ENCODE results near the gene ORC5. TPM values are rescaled to one million over a fixed set of nuclear protein-coding genes. Genes with fewer than 3 reads are reported as not detected.

The ORC5 gene
- total RNA-seq, 1 experiment from 2014 or later = 50.8 TPM

DNA sequence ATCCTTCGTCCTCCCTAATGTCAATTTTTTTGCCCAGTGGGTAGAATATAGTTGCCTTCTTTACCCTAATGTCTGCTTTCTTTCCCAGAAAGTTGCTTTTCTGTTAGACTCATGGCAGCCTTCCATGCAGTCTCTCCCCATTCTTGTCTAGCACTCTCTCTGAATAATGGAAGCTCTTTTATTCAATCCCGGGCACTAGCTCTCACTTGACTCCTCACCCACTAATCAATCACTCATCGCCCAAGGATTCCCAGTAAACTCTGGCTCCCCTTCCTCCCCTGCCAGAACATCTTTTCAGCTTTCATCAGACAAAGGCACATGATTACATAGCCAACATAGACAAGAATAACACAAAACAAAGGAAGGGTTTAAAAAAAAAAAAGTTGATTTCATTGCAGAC lies 118.2 kb downstream of the ORC5 start:
- no peaks in the 10 kb centered on the region for H3K27me3 ChIP-seq (ENCODE audit: low read length)
- no peaks in the 10 kb centered on the region; the same call in 1 of the 2 replicates for H3K9me2 ChIP-seq (replicated peaks; ENCODE audit: insufficient read depth, low read length)
- no peak overlapping the region for H3K9ac ChIP-seq (ENCODE audit: low read length)
- no peaks in the 10 kb centered on the region for H3K79me2 ChIP-seq (ENCODE audit: low read length)
- H3K4me2 ChIP-seq (ENCODE audit: low read depth, low read length, poor library complexity, severe bottlenecking) = no peak overlapping the region
- no peak overlapping the region for H3K27ac ChIP-seq (ENCODE audit: low read length)
- H3K4me1 ChIP-seq (ENCODE audit: low read length) = no peaks in the 10 kb centered on the region
- no peaks in the 10 kb centered on the region for H3K36me3 ChIP-seq (ENCODE audit: insufficient read depth, low read length)
- no peaks in the 10 kb centered on the region for H3K9me3 ChIP-seq (ENCODE audit: low read length)
- DNase-seq = no peak
- no peak overlapping the region for H3K4me3 ChIP-seq (ENCODE audit: low read length)
- no peaks in the 10 kb centered on the region for H4K20me1 ChIP-seq (ENCODE audit: insufficient read depth, low read depth, low read length)
- no peak overlapping the region for H2AFZ ChIP-seq (ENCODE audit: low read length)

DNA sequence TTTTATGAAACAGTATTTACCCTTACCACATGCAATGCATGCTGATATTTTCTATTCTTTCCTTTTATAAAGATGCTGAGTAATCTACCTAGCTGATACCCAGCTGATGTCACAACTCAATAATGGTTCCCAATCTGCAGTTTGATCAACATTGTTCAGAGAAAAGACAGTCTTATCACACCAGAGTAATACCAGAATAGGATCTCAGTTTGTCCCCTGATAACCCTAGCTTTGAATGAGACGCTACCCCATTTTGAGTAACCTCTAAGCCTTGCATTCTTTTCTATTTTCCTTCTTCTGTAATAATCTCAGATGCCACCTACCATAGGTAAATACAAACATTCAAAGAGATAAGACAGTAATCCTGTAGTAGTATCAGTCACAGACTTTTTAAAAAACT lies 118.8 kb downstream of the ORC5 start:
- Histone ChIP-seq H3K27ac (ENCODE audit: low read length) (no peak overlapping the region), H2AFZ (ENCODE audit: low read length) (no peak overlapping the region), H3K9me3 (ENCODE audit: low read length) (no peaks in the 10 kb centered on the region), H3K4me1 (ENCODE audit: low read length) (no peaks in the 10 kb centered on the region), H3K36me3 (ENCODE audit: insufficient read depth, low read length) (no peaks in the 10 kb centered on the region), H3K4me3 (ENCODE audit: low read length) (no peak overlapping the region), H3K9me2 (replicated peaks; ENCODE audit: insufficient read depth, low read length) (no peaks in the 10 kb centered on the region; the same call in 1 of the 2 replicates), H4K20me1 (ENCODE audit: insufficient read depth, low read depth, low read length) (no peaks in the 10 kb centered on the region), H3K79me2 (ENCODE audit: low read length) (no peaks in the 10 kb centered on the region), H3K27me3 (ENCODE audit: low read length) (no peaks in the 10 kb centered on the region), H3K9ac (ENCODE audit: low read length) (no peak overlapping the region), H3K4me2 (ENCODE audit: low read depth, low read length, poor library complexity, severe bottlenecking) (no peak overlapping the region)
- DNase-seq = no peak

Other genes starting within 250 kb of the ORC5 start
- not detected in 2 replicates for gene RELN, start 218.4 kb downstream of the ORC5 start, total RNA-seq (2014; rRNA removed; shearing (Covaris generic); ENCODE audit: low replicate concordance)
- gene LHFPL3, start 120.6 kb upstream of the ORC5 start, total RNA-seq (2014; rRNA removed; shearing (Covaris generic); ENCODE audit: low replicate concordance) = not detected in 2 replicates